GM21515 (cell line): ENCODE measurements around the gene TMEM221.

Experiments
- ATAC-seq: cut with Tn5 transposase; IDR thresholded peaks from one replicate; pipeline ENCODE4 v1.9.1; 2021; ENCODE audit not compliant: unreplicated experiment

TMEM221 gene

GRCh38 chr19:17445526-17446165 lies 2.8 kb downstream of the TMEM221 start:
- no peak for ATAC-seq

- ATAC-seq = no peak
These were observed 7.0 kb downstream of the TMEM221 start for GRCh38 chr19:17441241-17442021.

GRCh38 chr19:17436874-17437267 lies 11.6 kb downstream of the TMEM221 start:
- ATAC-seq = no peak

- no peak for ATAC-seq
These were observed 12.2 kb downstream of the TMEM221 start for GRCh38 chr19:17436094-17436873.

- no peak for ATAC-seq
These were observed 13.2 kb downstream of the TMEM221 start for GRCh38 chr19:17435218-17435617.

- no peak for ATAC-seq
These were observed 17.1 kb downstream of the TMEM221 start for GRCh38 chr19:17431417-17431816.

- ATAC-seq = no peak
These were observed 18.8 kb downstream of the TMEM221 start for GRCh38 chr19:17429641-17430113.

GRCh38 chr19:17424743-17425365 lies 23.6 kb downstream of the TMEM221 start:
- no peak for ATAC-seq

- no peak for ATAC-seq
These were observed 24.8 kb downstream of the TMEM221 start for GRCh38 chr19:17423429-17424208.

- no peak for ATAC-seq
These were observed 26.5 kb downstream of the TMEM221 start for GRCh38 chr19:17421942-17422341.

- peak; percentile 23 for ATAC-seq
These were observed 28.0 kb downstream of the TMEM221 start for GRCh38 chr19:17420475-17420924.

- peak; percentile 75 for ATAC-seq
These were observed 28.6 kb downstream of the TMEM221 start, which contains the start of gene MVB12A for GRCh38 chr19:17419621-17420474. TSS of gene MVB12A (plus strand) at chr19:17420047. CDS start at chr19:17420136, 89 bp downstream.

GRCh38 chr19:17419154-17419620 lies 29.3 kb downstream of the TMEM221 start:
- no peak for ATAC-seq

- no peak for ATAC-seq
These were observed 29.8 kb downstream of the TMEM221 start for GRCh38 chr19:17418710-17419109.

GRCh38 chr19:17415121-17415520 lies 33.3 kb downstream of the TMEM221 start:
- ATAC-seq = no peak

GRCh38 chr19:17414097-17414496 lies 34.4 kb downstream of the TMEM221 start:
- ATAC-seq = no peak

- ATAC-seq = no peak
These were observed 36.7 kb downstream of the TMEM221 start for GRCh38 chr19:17411801-17412200.

- ATAC-seq = no peak
These were observed 38.5 kb downstream of the TMEM221 start for GRCh38 chr19:17409990-17410389.

GRCh38 chr19:17406887-17407196 lies 41.6 kb downstream of the TMEM221 start:
- no peak for ATAC-seq
